Colonic mucosa (tissue), 4 donors: ENCODE results near the gene RNF19B. TPM values are rescaled to one million over a fixed set of nuclear protein-coding genes. Genes with fewer than 3 reads are reported as not detected.

ENCODE experiments used
- DNase-seq: peaks from one replicate; pipeline ENCODE4 v3.0.0-alpha.2; 2020
- H3K27ac ChIP-seq: fragments of 200-600 bp; one replicate; pipeline ENCODE4 v1.8.0; 2021
- H3K27me3 ChIP-seq: fragments of 200-600 bp; one replicate; pipeline ENCODE4 v1.8.0; 2021
- H3K36me3 ChIP-seq: fragments of 200-600 bp; one replicate; pipeline ENCODE4 v1.8.0; 2021
- H3K4me1 ChIP-seq: fragments of 200-600 bp; one replicate; pipeline ENCODE4 v1.8.0; 2021; ENCODE audit warnings: mild to moderate bottlenecking
- H3K4me3 ChIP-seq: fragments of 200-600 bp; one replicate; pipeline ENCODE4 v1.8.0; 2021
- H3K9ac ChIP-seq, 2 donors: one replicate each; pipeline ENCODE4 v1.7.0; 2013; ENCODE audit warnings: control low read depth in 2 of 2, low read depth in 2 of 2, low read length in 2 of 2
- H3K9me3 ChIP-seq: fragments of 200-600 bp; one replicate; pipeline ENCODE4 v1.8.0; 2021
- CTCF ChIP-seq: fragments of 200-600 bp; IDR thresholded peaks from one replicate; pipeline ENCODE4 v1.8.0; 2022; ENCODE audit warnings: antibody characterized with exemption, mild to moderate bottlenecking
- intact Hi-C: fragments of 100-400 bp; cut with DNase I; formaldehyde crosslinking; loops from one replicate; pipeline ENCODE4 v1.14.1; 2022
- total RNA-seq, 2 donors: library from RNA; stranded (reverse); fragmentation: NEBNext Ultra II Directional in 1 of 2; extraction: Animal tissue kit (Norgen Biotek cat#: 25700) in 1 of 2; gene quantifications; one replicate each; pipeline ENCODE4 v1.2.1, GENCODE V29; 2021
- donor health status: healthy.
- donor health status: DM: no; HTN: no; CAD: no.
- donor health status: DM: no; HTN: no; CAD: no.

The RNF19B gene
- total RNA-seq, 2 donors from 2014 or later = 44.4 to 106 TPM

GRCh38 chr1:32934535-32934934, 30.1 kb downstream of the RNF19B start:
- H3K9me3 ChIP-seq = no peaks in the 10 kb centered on the region
- TF ChIP-seq CTCF = no peak
- DNase-seq = no peak
- H3K9ac ChIP-seq = peak overlapping the region; percentile 7 to 62
- H3K36me3 ChIP-seq = peaks cover 4% of the 10 kb centered on the region
- peaks cover 21% of the 10 kb centered on the region for H3K4me1 ChIP-seq
- peak overlapping the region; percentile 94 for H3K27ac ChIP-seq
- no peak overlapping the region for H3K4me3 ChIP-seq
- intact Hi-C loops = no loop called here
- no peaks in the 10 kb centered on the region for H3K27me3 ChIP-seq

GRCh38 chr1:32933742-32934322, 30.8 kb downstream of the RNF19B start:
- no peak overlapping the region for H3K4me3 ChIP-seq
- peaks cover 15% of the 10 kb centered on the region for H3K4me1 ChIP-seq
- H3K36me3 ChIP-seq = peaks cover 4% of the 10 kb centered on the region
- peak; percentile 92 for DNase-seq
- H3K9me3 ChIP-seq = no peaks in the 10 kb centered on the region
- peak overlapping the region; percentile 94 for H3K27ac ChIP-seq
- intact Hi-C loops = loop anchor here (2.0 kb wide), 2 partner anchors 123 to 153 kb away; no protein-coding TSS in a partner anchor
- TF ChIP-seq CTCF = no peak
- no peaks in the 10 kb centered on the region for H3K27me3 ChIP-seq
- H3K9ac ChIP-seq = peak overlapping the region in 1 of 2 donors; percentile 62

GRCh38 chr1:32931760-32932159, 32.8 kb downstream of the RNF19B start:
- intact Hi-C loops = loop anchor here (2.0 kb wide), 2 partner anchors 125 to 155 kb away; no protein-coding TSS in a partner anchor

GRCh38 chr1:32929366-32929765, 35.2 kb downstream of the RNF19B start:
- Histone ChIP-seq H3K4me1 (no peaks in the 10 kb centered on the region), H3K4me3 (no peak overlapping the region), H3K9ac (no peak overlapping the region), H3K27ac (no peak overlapping the region), H3K9me3 (no peaks in the 10 kb centered on the region), H3K36me3 (no peaks in the 10 kb centered on the region), H3K27me3 (no peaks in the 10 kb centered on the region)
- intact Hi-C loops = no loop called here
- DNase-seq = no peak
- no peak for TF ChIP-seq CTCF

More at GRCh38 chr1:32931760-32932159, 32.8 kb downstream of the RNF19B start:
- Histone ChIP-seq H3K4me1 (peaks cover under 1% of the 10 kb centered on the region), H3K27ac (no peak overlapping the region), H3K27me3 (no peaks in the 10 kb centered on the region), H3K9me3 (no peaks in the 10 kb centered on the region), H3K36me3 (peaks cover under 1% of the 10 kb centered on the region), H3K4me3 (no peak overlapping the region), H3K9ac (no peak overlapping the region)
- no peak for TF ChIP-seq CTCF
- DNase-seq = no peak

GRCh38 chr1:32928715-32929114, 35.9 kb downstream of the RNF19B start:
- intact Hi-C loops = no loop called here
- DNase-seq = no peak
- H3K27ac ChIP-seq = no peak overlapping the region
- H3K27me3 ChIP-seq = no peaks in the 10 kb centered on the region
- no peak overlapping the region for H3K4me3 ChIP-seq
- H3K9me3 ChIP-seq = no peaks in the 10 kb centered on the region
- no peak for TF ChIP-seq CTCF
- H3K4me1 ChIP-seq = no peaks in the 10 kb centered on the region
- H3K36me3 ChIP-seq = no peaks in the 10 kb centered on the region
- H3K9ac ChIP-seq = no peak overlapping the region
